Skeletal muscle tissue (tissue), 4 donors: ENCODE measurements around the gene KAZALD1. TPM values are rescaled to one million over a fixed set of nuclear protein-coding genes. Genes with fewer than 3 reads are reported as not detected.

Experiments
- H3K27ac ChIP-seq: one replicate; pipeline ENCODE4 v1.7.0; 2013; ENCODE audit warnings: mild to moderate bottlenecking, low read depth, low read length, inconsistent platforms
- H3K27me3 ChIP-seq, 3 donors: one replicate each; pipeline ENCODE4 v1.7.0; 2013; ENCODE audit warnings: low read length in 3 of 3; ENCODE audit not compliant: control insufficient read depth in 3 of 3, insufficient read depth in 3 of 3
- H3K36me3 ChIP-seq, 3 donors: one replicate each; pipeline ENCODE4 v1.7.0; 2013; ENCODE audit warnings: low read length in 3 of 3; ENCODE audit not compliant: control insufficient read depth in 3 of 3, insufficient read depth in 3 of 3
- H3K4me1 ChIP-seq, 3 donors: one replicate each; pipeline ENCODE4 v1.7.0; 2013; ENCODE audit warnings: low read length in 3 of 3, mild to moderate bottlenecking in 3 of 3; ENCODE audit not compliant: control insufficient read depth in 3 of 3, insufficient read depth in 3 of 3
- H3K4me3 ChIP-seq, 3 donors: one replicate each; pipeline ENCODE4 v1.7.0; 2013; ENCODE audit warnings: low read length in 3 of 3
- H3K9ac ChIP-seq, 3 donors: one replicate each; pipeline ENCODE4 v1.7.0; 2013; ENCODE audit warnings: low read length in 3 of 3, mild to moderate bottlenecking in 3 of 3, moderate library complexity in 2 of 3, low read depth in 1 of 3
- H3K9me3 ChIP-seq, 3 donors: one replicate each; pipeline ENCODE4 v1.7.0; 2013; ENCODE audit warnings: low read length in 3 of 3; ENCODE audit not compliant: control insufficient read depth in 3 of 3
- total RNA-seq: library from RNA; depleted of rRNA; stranded (reverse); fragments of >200 nt; gene quantifications from one replicate; pipeline ENCODE4 v1.2.3, GENCODE V29; 2014
- donor health status: Osteomylitis.

Gene KAZALD1
- total RNA-seq, 1 donor from 2014 or later: 23.5 TPM

DNA sequence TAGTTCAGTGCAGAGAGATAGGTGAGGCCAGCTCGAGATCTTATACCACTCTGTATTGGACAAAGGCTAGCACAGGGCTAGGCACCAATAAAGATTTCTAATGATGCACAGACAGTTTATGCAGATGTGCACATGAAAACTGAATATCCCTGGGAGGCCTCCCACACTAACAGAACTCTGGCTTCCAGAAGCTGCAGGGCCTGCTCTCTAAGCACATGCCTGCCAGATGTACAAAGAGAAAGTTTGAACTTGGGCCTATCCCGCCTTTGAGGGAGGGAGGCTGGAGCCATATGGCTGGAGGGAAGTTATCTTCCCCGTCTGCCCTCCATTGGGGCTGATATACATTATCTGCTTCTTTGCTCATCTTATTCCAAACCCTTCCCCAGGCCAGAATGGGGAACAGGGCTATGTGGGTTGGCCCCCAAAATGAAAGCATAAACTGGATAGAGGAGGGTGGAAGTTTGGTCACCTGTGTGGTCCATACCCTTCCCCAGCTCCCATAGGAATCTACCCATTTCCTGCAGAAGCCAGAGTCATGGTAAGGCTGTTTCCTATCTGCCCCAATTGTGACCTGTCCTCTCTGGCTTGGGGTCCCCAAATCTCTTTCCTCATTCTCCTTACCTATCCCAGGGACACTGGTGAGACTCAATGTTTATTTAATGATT lies 3.8 kb downstream of the KAZALD1 start:
- Histone ChIP-seq H3K4me3 (peak overlapping the region; percentile 49 to 72 (median 55)), H3K9me3 (no peaks in the 10 kb centered on the region), H3K27ac (no peak overlapping the region), H3K4me1 (peaks cover 52 to 61% (median 56%) of the 10 kb centered on the region in 3 donors), H3K27me3 (peaks cover 0 to 38% (median 36%) of the 10 kb centered on the region in 3 donors), H3K9ac (peak overlapping the region in 1 of 3 donors; percentile 71), H3K36me3 (no peaks in the 10 kb centered on the region)

- peaks cover 0 to 39% (median 36%) of the 10 kb centered on the region in 3 donors for H3K27me3 ChIP-seq
- no peaks in the 10 kb centered on the region for H3K9me3 ChIP-seq
- no peak overlapping the region for H3K27ac ChIP-seq
- no peaks in the 10 kb centered on the region for H3K36me3 ChIP-seq
- peaks cover 51 to 59% (median 54%) of the 10 kb centered on the region in 3 donors for H3K4me1 ChIP-seq
- H3K9ac ChIP-seq: peak overlapping the region; percentile 20 to 71 (median 38)
- peak overlapping the region; percentile 49 to 72 (median 55) for H3K4me3 ChIP-seq
These were observed 4.5 kb downstream of the KAZALD1 start for GRCh38 chr10:101066146-101066895.

- Histone ChIP-seq H3K9me3 (no peaks in the 10 kb centered on the region), H3K4me3 (peak overlapping the region; percentile 55 to 72 (median 72)), H3K27me3 (peaks cover 0 to 45% (median 36%) of the 10 kb centered on the region in 3 donors), H3K27ac (no peak overlapping the region), H3K36me3 (no peaks in the 10 kb centered on the region), H3K4me1 (peaks cover 45 to 53% (median 48%) of the 10 kb centered on the region in 3 donors), H3K9ac (peak overlapping the region in 2 of 3 donors; percentile 38 to 71)
These were observed 5.1 kb downstream of the KAZALD1 start for GRCh38 chr10:101066896-101067355.

GRCh38 chr10:101067356-101068083 lies 5.7 kb downstream of the KAZALD1 start:
- H3K9ac ChIP-seq: peak overlapping the region in 2 of 3 donors; percentile 32 to 68
- H3K4me3 ChIP-seq: peak overlapping the region; percentile 55 to 72 (median 69)
- H3K4me1 ChIP-seq: peaks cover 39 to 47% (median 42%) of the 10 kb centered on the region in 3 donors
- no peak overlapping the region for H3K27ac ChIP-seq
- no peaks in the 10 kb centered on the region for H3K9me3 ChIP-seq
- H3K36me3 ChIP-seq: no peaks in the 10 kb centered on the region
- H3K27me3 ChIP-seq: peaks cover 3 to 49% (median 36%) of the 10 kb centered on the region in 3 donors

DNA sequence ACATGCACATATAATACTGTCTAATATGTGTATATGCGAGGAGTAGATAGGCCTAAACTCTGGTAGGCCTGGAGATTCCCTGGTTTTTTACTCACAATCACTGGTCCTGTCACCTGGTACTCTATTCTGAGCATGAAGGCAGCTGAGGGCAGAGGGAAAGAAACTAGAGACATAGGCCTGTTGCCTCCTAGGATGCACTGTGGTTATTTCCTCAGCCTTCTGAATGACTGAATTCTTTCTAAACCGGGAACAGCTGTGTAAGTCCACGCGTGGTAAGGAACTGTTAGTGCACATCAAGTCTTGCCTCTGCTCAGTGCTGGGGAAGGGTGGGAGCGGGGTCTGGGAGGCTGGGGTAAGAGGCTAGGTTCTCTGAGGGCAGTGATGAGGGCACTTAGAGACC lies 7.7 kb downstream of the KAZALD1 start:
- Histone ChIP-seq H3K4me1 (peaks cover 21 to 28% (median 22%) of the 10 kb centered on the region in 3 donors), H3K9ac (no peak overlapping the region), H3K27me3 (peaks cover 18 to 62% (median 44%) of the 10 kb centered on the region in 3 donors)

DNA sequence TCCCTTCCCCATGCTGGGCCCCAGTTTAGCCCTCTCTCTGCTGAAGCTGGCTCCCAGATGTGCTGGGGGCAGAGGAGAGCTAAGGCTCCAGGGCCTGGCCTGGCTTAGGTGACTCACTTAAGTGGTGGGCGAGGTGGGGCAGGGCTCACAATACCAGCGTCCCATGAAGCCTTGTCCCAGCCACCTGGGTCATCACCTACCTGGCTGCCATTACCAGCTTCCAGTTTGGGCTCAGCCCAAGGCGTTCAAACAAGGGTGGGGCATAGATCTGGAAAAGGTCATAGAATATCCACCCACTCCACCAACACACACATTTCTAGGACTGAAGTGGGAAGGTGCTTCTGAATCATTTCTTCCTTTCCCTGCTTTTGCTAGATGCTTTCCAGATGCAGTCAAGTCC lies 8.3 kb downstream of the KAZALD1 start:
- Histone ChIP-seq H3K27ac (no peak overlapping the region), H3K4me3 (no peak overlapping the region), H3K36me3 (no peaks in the 10 kb centered on the region), H3K27me3 (peaks cover 18 to 56% (median 38%) of the 10 kb centered on the region in 3 donors), H3K4me1 (peaks cover 21 to 22% (median 21%) of the 10 kb centered on the region in 3 donors), H3K9me3 (no peaks in the 10 kb centered on the region), H3K9ac (no peak overlapping the region)

More for the DNA sequence above, 7.7 kb downstream of the KAZALD1 start:
- Histone ChIP-seq H3K36me3 (no peaks in the 10 kb centered on the region), H3K9me3 (no peaks in the 10 kb centered on the region), H3K27ac (no peak overlapping the region), H3K4me3 (no peak overlapping the region)

DNA sequence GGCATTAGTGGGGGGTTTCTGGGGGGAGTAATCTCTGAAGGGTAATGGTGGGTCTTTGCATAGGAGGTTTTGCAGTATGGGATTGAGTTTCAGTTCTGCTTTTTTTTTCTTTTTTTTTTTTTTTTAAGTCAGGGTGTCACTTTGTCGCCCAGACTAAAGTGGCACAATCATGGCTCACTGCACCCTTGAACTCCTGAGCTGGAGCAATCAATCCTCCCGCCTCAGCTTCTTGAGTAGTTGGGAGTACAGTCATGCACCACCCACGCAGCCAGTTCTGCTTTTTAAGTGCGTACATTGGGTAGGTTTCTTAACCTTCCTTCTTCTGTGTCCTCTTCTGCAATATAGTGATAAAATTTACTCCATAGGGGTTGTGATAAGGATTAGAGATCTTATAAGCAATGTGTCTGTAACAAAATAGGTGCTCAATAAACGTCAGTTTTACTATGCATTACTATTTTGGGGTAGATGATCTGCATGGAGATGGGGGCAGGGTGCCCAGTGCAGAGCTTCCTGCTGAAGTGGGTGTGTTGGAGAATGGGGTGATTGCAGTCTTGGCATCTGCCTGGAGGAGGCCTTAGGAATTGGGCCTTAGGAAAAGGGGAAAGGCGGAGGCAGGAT lies 9.6 kb downstream of the KAZALD1 start:
- Histone ChIP-seq H3K9me3 (no peaks in the 10 kb centered on the region), H3K36me3 (no peaks in the 10 kb centered on the region), H3K4me1 (peaks cover 10 to 12% (median 10%) of the 10 kb centered on the region in 3 donors), H3K9ac (no peak overlapping the region), H3K4me3 (no peak overlapping the region), H3K27me3 (peaks cover 28 to 56% (median 37%) of the 10 kb centered on the region in 3 donors), H3K27ac (no peak overlapping the region)

GRCh38 chr10:101071885-101072433 lies 10.2 kb downstream of the KAZALD1 start:
- Histone ChIP-seq H3K27ac (no peak overlapping the region), H3K9ac (no peak overlapping the region), H3K4me3 (no peak overlapping the region), H3K9me3 (no peaks in the 10 kb centered on the region), H3K27me3 (peaks cover 29 to 57% (median 33%) of the 10 kb centered on the region in 3 donors), H3K36me3 (no peaks in the 10 kb centered on the region), H3K4me1 (peaks cover 6 to 7% (median 7%) of the 10 kb centered on the region in 3 donors)

DNA sequence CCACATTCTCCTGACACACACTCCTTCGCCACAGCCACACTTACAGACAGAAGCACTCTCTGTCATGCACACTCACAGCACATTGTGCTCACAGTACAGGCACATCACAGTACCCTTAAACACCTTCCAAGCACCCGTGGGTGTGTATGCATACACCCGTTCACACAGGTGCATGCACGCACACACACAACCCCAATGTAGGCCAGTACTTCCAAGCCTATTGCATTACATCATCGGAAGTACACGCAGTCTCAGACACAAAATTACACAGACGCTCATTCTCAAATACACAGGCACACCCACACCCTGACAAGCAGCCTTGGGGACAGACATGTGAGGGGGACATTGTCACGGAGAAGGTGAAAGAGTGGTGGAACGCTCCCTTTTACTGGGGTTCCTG lies 11.1 kb downstream of the KAZALD1 start:
- H3K9me3 ChIP-seq: no peaks in the 10 kb centered on the region
- H3K4me1 ChIP-seq: no peaks in the 10 kb centered on the region
- no peak overlapping the region for H3K4me3 ChIP-seq
- peaks cover 28 to 50% (median 29%) of the 10 kb centered on the region in 3 donors for H3K27me3 ChIP-seq
- no peaks in the 10 kb centered on the region for H3K36me3 ChIP-seq
- no peak overlapping the region for H3K27ac ChIP-seq
- H3K9ac ChIP-seq: no peak overlapping the region
